ENCODE measurements around the gene EFNB3. TPM values are rescaled to one million over a fixed set of nuclear protein-coding genes. Genes with fewer than 3 reads are reported as not detected.

EFNB3 gene
- total and polyA plus RNA-seq, 2 experiments from 2014 or later = 70.3 to 72.0 TPM

DNA sequence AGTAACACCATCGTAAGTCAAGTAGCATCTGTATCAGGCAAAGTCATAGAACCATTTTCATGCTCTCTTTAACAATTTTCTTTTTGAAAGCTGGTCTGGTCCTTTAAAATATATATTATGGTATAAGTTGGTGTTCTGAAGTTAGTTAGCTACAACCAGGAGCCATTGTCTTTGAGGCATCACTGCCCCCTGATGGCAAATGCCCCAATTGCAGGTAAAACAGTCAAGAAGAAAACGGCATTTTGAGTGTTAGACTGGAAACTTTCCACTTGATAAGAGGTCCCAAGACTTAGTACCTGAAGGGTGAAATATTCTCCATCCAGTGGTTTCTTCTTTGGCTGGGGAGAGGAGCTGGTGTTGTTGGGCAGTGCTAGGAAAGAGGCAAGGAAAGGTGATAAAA, 31.8 kb upstream of the EFNB3 start:
- Histone ChIP-seq H3K27me3 (no peaks in the 10 kb centered on the region), H3K4me1 (ENCODE audit: low read depth) (no peaks in the 10 kb centered on the region), H3K27ac (no peak overlapping the region), H3K9me3 (ENCODE audit: low read depth) (no peaks in the 10 kb centered on the region), H3K4me3 (no peak overlapping the region), H3K36me3 (peaks cover 38% of the 10 kb centered on the region)
- peak in 1 of 2 donors; percentile 17 for DNase-seq (ENCODE audit: low read depth in 1 of 2, low spot score in 1 of 2)
- TF ChIP-seq, protein P1, sequence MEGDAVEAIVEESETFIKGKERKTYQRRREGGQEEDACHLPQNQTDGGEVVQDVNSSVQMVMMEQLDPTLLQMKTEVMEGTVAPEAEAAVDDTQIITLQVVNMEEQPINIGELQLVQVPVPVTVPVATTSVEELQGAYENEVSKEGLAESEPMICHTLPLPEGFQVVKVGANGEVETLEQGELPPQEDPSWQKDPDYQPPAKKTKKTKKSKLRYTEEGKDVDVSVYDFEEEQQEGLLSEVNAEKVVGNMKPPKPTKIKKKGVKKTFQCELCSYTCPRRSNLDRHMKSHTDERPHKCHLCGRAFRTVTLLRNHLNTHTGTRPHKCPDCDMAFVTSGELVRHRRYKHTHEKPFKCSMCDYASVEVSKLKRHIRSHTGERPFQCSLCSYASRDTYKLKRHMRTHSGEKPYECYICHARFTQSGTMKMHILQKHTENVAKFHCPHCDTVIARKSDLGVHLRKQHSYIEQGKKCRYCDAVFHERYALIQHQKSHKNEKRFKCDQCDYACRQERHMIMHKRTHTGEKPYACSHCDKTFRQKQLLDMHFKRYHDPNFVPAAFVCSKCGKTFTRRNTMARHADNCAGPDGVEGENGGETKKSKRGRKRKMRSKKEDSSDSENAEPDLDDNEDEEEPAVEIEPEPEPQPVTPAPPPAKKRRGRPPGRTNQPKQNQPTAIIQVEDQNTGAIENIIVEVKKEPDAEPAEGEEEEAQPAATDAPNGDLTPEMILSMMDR (IDR thresholded peaks at IDR 0.05; ENCODE audit: low read depth, low read length) = peak; percentile 45

DNA sequence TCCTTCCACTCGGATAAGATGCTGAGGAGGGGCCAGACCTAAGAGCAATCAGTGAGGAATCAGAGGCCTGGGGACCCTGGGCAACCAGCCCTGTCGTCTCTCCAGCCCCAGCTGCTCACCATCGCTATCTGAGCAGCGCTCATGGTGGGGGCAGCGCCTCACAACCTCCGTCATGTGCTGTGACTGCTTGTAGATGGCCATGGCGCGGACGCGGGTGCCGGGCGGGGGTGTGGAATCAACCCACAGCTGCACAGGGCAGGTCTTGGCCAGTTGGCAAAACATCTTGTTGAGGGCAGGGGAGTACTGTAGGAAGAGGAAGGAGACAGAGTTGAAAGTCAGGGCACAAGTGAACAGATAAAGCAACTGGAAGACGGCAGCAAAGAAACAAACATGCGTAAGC, 30.1 kb upstream of the EFNB3 start:
- Histone ChIP-seq H3K4me3 (no peak overlapping the region), H3K27ac (no peak overlapping the region), H3K27me3 (no peaks in the 10 kb centered on the region), H3K36me3 (peaks cover 26% of the 10 kb centered on the region), H3K4me1 (ENCODE audit: low read depth) (no peaks in the 10 kb centered on the region), H3K9me3 (ENCODE audit: low read depth) (no peaks in the 10 kb centered on the region)
- no peak for DNase-seq (ENCODE audit: low read depth in 1 of 2, low spot score in 1 of 2)
- TF ChIP-seq, protein P1 (IDR thresholded peaks at IDR 0.05; ENCODE audit: low read depth, low read length) = no peak

DNA sequence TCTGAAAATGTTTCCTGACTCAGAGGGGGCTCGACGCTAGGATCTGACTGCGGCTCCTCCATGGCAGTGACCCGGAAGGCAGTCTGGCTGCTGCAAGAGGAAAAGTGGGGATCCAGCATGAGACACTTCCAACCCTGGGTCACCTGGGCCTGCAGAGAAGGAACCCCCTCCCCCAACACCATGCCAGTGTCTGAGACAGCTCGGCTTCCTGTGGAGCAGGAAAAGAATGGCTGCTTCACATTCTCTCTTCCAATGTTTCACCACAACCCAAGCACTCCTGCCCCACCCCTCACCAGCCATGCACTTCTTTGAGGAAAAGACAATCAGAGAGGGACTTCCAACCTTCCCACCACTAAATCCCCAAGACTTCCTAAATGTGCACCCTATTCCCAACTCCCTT, 28.5 kb upstream of the EFNB3 start:
- TF ChIP-seq, protein P1 (IDR thresholded peaks at IDR 0.05; ENCODE audit: low read depth, low read length) = no peak
- Histone ChIP-seq H3K27ac (no peak overlapping the region), H3K4me3 (no peak overlapping the region), H3K27me3 (no peaks in the 10 kb centered on the region), H3K4me1 (ENCODE audit: low read depth) (no peaks in the 10 kb centered on the region), H3K36me3 (peaks cover 18% of the 10 kb centered on the region), H3K9me3 (ENCODE audit: low read depth) (no peaks in the 10 kb centered on the region)
- DNase-seq (ENCODE audit: low read depth in 1 of 2, low spot score in 1 of 2) = no peak

DNA sequence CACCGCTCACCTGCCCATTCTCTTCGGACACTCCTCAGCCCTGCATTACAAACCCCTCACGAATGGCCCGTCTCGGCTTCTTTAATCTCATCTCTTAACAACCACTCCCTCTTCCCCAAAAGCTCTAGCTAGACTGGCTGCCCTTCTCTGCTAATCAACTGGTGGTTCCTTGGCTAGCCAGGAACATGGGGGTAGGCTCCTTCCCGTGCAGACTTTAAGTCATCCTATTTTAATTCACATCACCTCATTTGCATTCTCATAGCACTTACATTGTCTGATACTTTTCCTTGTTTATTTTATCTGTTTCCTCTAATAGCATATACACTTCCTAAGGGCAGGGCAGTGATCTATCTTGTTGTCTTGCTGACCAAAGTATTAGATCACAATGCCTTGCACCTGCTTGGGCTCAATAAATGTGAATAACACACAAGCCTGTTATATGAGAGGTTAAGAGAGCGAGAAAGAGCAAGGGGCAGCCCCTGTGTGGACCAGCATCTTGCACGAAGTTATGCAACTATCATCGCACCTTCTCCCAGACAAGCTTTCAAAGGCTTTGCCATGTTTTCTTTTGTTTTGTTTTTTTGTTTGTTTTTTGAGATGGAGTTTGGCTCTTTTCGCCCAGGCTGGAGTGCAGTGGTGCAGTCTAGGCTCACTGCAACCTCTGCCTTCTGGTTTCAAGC, 27.5 kb upstream of the EFNB3 start:
- no peak for DNase-seq (ENCODE audit: low read depth in 1 of 2, low spot score in 1 of 2)
- Histone ChIP-seq H3K36me3 (peaks cover 15% of the 10 kb centered on the region), H3K4me3 (no peak overlapping the region), H3K27me3 (no peaks in the 10 kb centered on the region), H3K27ac (no peak overlapping the region), H3K9me3 (ENCODE audit: low read depth) (no peaks in the 10 kb centered on the region), H3K4me1 (ENCODE audit: low read depth) (no peaks in the 10 kb centered on the region)
- TF ChIP-seq, protein P1 (IDR thresholded peaks at IDR 0.05; ENCODE audit: low read depth, low read length) = no peak

DNA sequence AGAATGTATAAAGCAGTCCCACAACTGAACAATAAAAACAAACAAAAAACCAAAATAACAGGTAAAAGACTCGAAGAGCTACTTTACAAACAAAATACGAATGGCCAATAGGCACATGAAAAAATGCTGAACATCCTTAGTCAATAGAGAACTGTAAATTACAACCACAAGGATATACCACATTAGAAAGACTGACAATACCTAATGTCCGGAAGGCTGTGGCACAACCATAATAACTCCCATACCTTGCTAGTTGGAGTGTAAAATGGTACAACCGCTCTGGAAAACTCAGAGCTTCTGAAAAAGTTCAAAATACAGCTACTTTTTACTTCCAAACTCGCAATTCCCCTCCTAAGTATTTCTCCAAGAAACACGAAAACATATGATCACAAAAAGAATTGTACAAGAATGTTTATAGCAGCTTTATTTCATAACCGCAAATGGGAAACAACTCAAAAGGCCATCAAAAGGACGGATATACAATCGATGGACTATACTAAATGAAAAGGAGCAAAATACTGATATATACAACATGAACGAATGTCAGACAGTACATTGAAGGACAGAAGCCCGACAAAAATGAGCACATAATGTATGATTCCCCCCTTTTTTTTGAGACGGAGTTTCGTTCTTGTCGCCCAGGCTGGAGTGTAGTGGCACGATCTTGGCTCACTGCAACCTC, 20.0 kb upstream of the EFNB3 start:
- TF ChIP-seq, protein P1 (IDR thresholded peaks at IDR 0.05; ENCODE audit: low read depth, low read length) = no peak
- Histone ChIP-seq H3K4me1 (ENCODE audit: low read depth) (peaks cover 15% of the 10 kb centered on the region), H3K4me3 (peak overlapping the region; percentile 86)

More for the DNA sequence above, 20.0 kb upstream of the EFNB3 start:
- no peak for DNase-seq (ENCODE audit: low read depth in 1 of 2, low spot score in 1 of 2)
- no peaks in the 10 kb centered on the region for H3K36me3 ChIP-seq
- no peaks in the 10 kb centered on the region for H3K9me3 ChIP-seq (ENCODE audit: low read depth)
- H3K27ac ChIP-seq = peak overlapping the region; percentile 99
- no peaks in the 10 kb centered on the region for H3K27me3 ChIP-seq

Data from cardiac muscle cell (in vitro differentiated cells and primary cell).